PFSK-1 (cell line): Measurements from ENCODE around the gene RAC2. TPM values are rescaled to one million over a fixed set of nuclear protein-coding genes. Genes with fewer than 3 reads are reported as not detected.

ENCODE experiments used
- FOXP2 ChIP-seq: optimal IDR thresholded peaks from 2 replicates; pipeline ENCODE3; 2011; ENCODE audit warnings: borderline replicate concordance, control low read depth, inconsistent platforms; ENCODE audit not compliant: insufficient read depth; ENCODE audit errors: extremely low read length, extremely low read depth
- POLR2AphosphoS5 ChIP-seq: IDR thresholded peaks from 2 replicates; pipeline ENCODE4 v1.6.1; 2012; ENCODE audit warnings: low read depth, mild to moderate bottlenecking, control low read depth, low read length, moderate library complexity
- REST ChIP-seq, 2 experiments: IDR thresholded peaks; 2 replicates each; pipeline versions ENCODE4 v1.6.1 to v1.8.0; 2011 to 2012; ENCODE audit warnings: low read depth in 2 of 2, low read length in 2 of 2, control low read depth in 1 of 2, inconsistent platforms in 1 of 2, mild to moderate bottlenecking in 1 of 2, moderate library complexity in 1 of 2; ENCODE audit not compliant: insufficient read depth in 1 of 2
- SIN3A ChIP-seq: IDR thresholded peaks from 2 replicates; pipeline ENCODE4 v1.6.1; 2012; ENCODE audit warnings: mild to moderate bottlenecking, low read length, moderate library complexity, borderline replicate concordance; ENCODE audit not compliant: insufficient read depth
- TAF1 ChIP-seq: IDR thresholded peaks from 2 replicates; pipeline ENCODE4 v1.6.1; 2012; ENCODE audit warnings: low read length, control low read depth, borderline replicate concordance; ENCODE audit not compliant: insufficient read depth
- polyA plus RNA-seq: library from polyadenylated mRNA; unstranded; fragments of >200 nt; gene quantifications from one replicate; pipeline ENCODE4 v1.2.1, GENCODE V29; 2012; ENCODE audit warnings: low read depth, missing spikeins; ENCODE audit not compliant: insufficient read length

Gene RAC2
- polyA plus RNA-seq = 44.4 TPM

GRCh38 chr22:37244114-37244921 lies at the start of gene RAC2:
Gene RAC2, minus strand, starts transcription at chr22:37244269. Its CDS starts 121 bp downstream, at chr22:37244148.
- no peak for TF ChIP-seq SIN3A
- TF ChIP-seq REST (IDR thresholded peaks at IDR 0.05; ENCODE audit: insufficient read depth in 1 of 2, low read depth in 2 of 2, low read length in 2 of 2) = no peak
- no peak for TF ChIP-seq POLR2AphosphoS5
- TF ChIP-seq TAF1 = no peak
- TF ChIP-seq FOXP2 = no peak

GRCh38 chr22:37293172-37293571 lies 49.1 kb upstream of the RAC2 start:
- TF ChIP-seq TAF1 (no peak), FOXP2 (no peak), SIN3A (no peak), REST (IDR thresholded peaks at IDR 0.05; ENCODE audit: insufficient read depth in 1 of 2, low read depth in 2 of 2, low read length in 2 of 2) (no peak), POLR2AphosphoS5 (no peak)

- no peak for TF ChIP-seq TAF1
- TF ChIP-seq REST (IDR thresholded peaks at IDR 0.05; ENCODE audit: insufficient read depth in 1 of 2, low read depth in 2 of 2, low read length in 2 of 2) = no peak
- TF ChIP-seq SIN3A = no peak
- no peak for TF ChIP-seq POLR2AphosphoS5
- no peak for TF ChIP-seq FOXP2
Measured at GRCh38 chr22:37292641-37293040, 48.6 kb upstream of the RAC2 start.

- TF ChIP-seq REST (IDR thresholded peaks at IDR 0.05; ENCODE audit: insufficient read depth in 1 of 2, low read depth in 2 of 2, low read length in 2 of 2) (no peak), SIN3A (no peak), POLR2AphosphoS5 (no peak), TAF1 (no peak), FOXP2 (no peak)
Measured at GRCh38 chr22:37291559-37292298, 47.7 kb upstream of the RAC2 start.
